Heart left ventricle (tissue), 13 donors: ENCODE data around the gene LMCD1.

Experiments used
- POLR2A ChIP-seq, 2 donors: fragments of 450-650 bp; IDR thresholded peaks; one replicate each; pipeline ENCODE4 v1.6.1; 2017; ENCODE audit warnings: antibody characterized with exemption in 2 of 2, mild to moderate bottlenecking in 2 of 2, moderate library complexity in 2 of 2
- TF ChIP-seq, protein P1 (sequence below), 12 donors: fragments of 200-600 bp; sonication (generic) in 4 of 12; IDR thresholded peaks; one replicate each; pipeline versions ENCODE4 v1.5.0 to v1.8.0; 2018 to 2022; ENCODE audit warnings: antibody characterized with exemption in 12 of 12, mild to moderate bottlenecking in 5 of 12
- donor health status: ischemic (EF 13 %, LVEDD 7.1; RV severe dilation, severe dysfunction).
- donor health status: DM: no; HTN: yes; CAD: no.
- donor health status: DM: no; HTN: no; CAD: no.
- donor health status: ischemic (EF 25% LVEDD 6.9; RV normal size, moderate dysfunction).
- donor health status: ischemic (EF 25% LVEDD 5.7; RV mildly dilated, moderate dysfunction).
- donor health status: ischemic (EF 35%, LVEDD 5.7; RV mildly dilated, moderate dysfunction).
- donor health status: nonischemic (EF 11% LVEDD 7.7; RV severe dilation, severe dysfunction).
- donor health status: DM: yes; HTN: yes; CAD: no.
- donor health status: PGD.
- donor health status: ischemic (EF 29% LVEDD 5.4; RV normal size, mild dysfunction).
- donor health status: nonischemic (EF 23%, LVEDD 6.1; RV moderate dilation, normal function).

DNA sequence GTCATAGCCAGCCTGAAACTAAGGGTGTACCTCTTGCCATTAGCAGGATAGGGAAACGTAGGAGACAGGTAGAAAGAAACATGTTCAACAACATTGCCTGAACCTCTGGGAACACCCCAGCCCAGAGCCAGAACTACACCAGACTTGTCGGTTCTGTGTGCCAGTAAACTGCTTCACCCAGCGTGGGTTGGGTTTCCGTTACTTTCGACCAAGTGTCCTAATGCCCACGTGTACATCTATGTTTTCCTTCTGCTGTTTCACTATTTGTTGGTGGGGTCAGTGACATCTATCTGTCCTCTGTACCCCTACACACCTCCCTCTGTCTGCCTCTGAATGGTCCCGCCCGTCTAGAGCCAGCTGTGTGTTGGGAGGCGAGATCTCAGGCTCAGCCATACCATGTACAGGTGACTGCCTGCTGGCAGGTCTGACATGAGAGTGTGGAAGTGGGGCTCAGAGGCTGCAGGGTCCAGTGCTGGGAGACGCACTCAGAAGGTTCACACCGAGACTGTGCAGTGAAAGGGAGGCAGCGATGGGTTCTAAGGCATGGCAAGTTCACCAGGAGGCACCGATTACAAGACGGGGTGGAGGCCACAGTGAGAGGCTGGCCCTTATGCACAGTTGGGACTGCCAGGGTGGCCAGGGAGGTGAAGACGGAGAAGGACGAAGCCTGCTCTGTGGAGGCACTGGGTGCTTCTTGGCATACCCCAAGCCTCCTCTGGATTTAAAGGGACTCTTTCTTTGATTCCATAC is 106.6 kb downstream of the LMCD1 start:
- TF ChIP-seq, protein P1, sequence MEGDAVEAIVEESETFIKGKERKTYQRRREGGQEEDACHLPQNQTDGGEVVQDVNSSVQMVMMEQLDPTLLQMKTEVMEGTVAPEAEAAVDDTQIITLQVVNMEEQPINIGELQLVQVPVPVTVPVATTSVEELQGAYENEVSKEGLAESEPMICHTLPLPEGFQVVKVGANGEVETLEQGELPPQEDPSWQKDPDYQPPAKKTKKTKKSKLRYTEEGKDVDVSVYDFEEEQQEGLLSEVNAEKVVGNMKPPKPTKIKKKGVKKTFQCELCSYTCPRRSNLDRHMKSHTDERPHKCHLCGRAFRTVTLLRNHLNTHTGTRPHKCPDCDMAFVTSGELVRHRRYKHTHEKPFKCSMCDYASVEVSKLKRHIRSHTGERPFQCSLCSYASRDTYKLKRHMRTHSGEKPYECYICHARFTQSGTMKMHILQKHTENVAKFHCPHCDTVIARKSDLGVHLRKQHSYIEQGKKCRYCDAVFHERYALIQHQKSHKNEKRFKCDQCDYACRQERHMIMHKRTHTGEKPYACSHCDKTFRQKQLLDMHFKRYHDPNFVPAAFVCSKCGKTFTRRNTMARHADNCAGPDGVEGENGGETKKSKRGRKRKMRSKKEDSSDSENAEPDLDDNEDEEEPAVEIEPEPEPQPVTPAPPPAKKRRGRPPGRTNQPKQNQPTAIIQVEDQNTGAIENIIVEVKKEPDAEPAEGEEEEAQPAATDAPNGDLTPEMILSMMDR (IDR thresholded peaks at IDR 0.05) = no peak
- no peak for TF ChIP-seq POLR2A (IDR thresholded peaks at IDR 0.05)
